Measurements from ENCODE around the gene CADM2.

GRCh38 chr3:85930718-85931117 is 971.9 kb downstream of the CADM2 start:
- no peak for TF ChIP-seq POLR2A (IDR thresholded peaks at IDR 0.05)
- TF ChIP-seq, protein P1, sequence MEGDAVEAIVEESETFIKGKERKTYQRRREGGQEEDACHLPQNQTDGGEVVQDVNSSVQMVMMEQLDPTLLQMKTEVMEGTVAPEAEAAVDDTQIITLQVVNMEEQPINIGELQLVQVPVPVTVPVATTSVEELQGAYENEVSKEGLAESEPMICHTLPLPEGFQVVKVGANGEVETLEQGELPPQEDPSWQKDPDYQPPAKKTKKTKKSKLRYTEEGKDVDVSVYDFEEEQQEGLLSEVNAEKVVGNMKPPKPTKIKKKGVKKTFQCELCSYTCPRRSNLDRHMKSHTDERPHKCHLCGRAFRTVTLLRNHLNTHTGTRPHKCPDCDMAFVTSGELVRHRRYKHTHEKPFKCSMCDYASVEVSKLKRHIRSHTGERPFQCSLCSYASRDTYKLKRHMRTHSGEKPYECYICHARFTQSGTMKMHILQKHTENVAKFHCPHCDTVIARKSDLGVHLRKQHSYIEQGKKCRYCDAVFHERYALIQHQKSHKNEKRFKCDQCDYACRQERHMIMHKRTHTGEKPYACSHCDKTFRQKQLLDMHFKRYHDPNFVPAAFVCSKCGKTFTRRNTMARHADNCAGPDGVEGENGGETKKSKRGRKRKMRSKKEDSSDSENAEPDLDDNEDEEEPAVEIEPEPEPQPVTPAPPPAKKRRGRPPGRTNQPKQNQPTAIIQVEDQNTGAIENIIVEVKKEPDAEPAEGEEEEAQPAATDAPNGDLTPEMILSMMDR (IDR thresholded peaks at IDR 0.05), result no peak

Data from thyroid gland (tissue), 4 donors.